ENCODE measurements around the gene HOXB5. TPM values are rescaled to one million over a fixed set of nuclear protein-coding genes. Genes with fewer than 3 reads are reported as not detected.
A peak's percentile ranks its signal among the peaks of the same experiment; 100 is the strongest.

Gene HOXB5
- total RNA-seq, 2 donors from 2014 or later, result 11.0 to 22.7 TPM

DNA sequence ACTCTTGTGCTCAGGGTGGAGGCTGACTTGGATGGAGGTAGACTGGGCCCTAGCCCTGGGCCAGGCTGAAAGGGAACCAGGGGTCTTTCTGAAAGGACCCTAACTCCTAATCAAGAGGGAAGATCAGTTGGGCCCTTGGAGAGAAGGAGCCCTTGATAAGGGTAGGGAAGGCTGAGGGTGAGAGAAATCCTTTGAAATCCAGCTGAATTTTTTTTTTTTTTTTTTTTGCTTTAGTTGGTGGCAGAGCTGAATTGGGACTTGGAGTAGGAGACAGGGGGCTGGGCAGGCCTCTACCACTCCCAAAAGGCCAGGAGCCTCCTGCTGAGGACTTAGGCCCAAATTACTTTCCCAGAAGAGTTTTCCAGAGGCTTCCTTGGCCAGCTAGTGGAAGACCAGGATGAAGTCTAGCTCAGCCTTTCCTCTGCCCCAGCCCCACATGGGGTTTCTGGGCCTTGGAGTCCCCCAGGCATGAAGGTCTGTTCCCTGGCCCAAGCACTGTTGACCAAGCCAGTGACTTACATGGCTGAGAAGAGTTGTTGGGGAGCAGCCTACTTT is 2.9 kb downstream of the HOXB5 start:
- intact Hi-C loops (cut with DNase I), result no loop called here
- H3K9me3 ChIP-seq, result no peaks in the 10 kb centered on the region
- H3K36me3 ChIP-seq, result peaks cover 8% of the 10 kb centered on the region
- no peaks in the 10 kb centered on the region for H3K27me3 ChIP-seq
- H3K27ac ChIP-seq, result peak overlapping the region; percentile 88
- no peak for DNase-seq
- TF ChIP-seq, protein P1, sequence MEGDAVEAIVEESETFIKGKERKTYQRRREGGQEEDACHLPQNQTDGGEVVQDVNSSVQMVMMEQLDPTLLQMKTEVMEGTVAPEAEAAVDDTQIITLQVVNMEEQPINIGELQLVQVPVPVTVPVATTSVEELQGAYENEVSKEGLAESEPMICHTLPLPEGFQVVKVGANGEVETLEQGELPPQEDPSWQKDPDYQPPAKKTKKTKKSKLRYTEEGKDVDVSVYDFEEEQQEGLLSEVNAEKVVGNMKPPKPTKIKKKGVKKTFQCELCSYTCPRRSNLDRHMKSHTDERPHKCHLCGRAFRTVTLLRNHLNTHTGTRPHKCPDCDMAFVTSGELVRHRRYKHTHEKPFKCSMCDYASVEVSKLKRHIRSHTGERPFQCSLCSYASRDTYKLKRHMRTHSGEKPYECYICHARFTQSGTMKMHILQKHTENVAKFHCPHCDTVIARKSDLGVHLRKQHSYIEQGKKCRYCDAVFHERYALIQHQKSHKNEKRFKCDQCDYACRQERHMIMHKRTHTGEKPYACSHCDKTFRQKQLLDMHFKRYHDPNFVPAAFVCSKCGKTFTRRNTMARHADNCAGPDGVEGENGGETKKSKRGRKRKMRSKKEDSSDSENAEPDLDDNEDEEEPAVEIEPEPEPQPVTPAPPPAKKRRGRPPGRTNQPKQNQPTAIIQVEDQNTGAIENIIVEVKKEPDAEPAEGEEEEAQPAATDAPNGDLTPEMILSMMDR (IDR thresholded peaks at IDR 0.05), result no peak
- H3K4me3 ChIP-seq, result peak overlapping the region; percentile 5
- H3K9ac ChIP-seq (ENCODE audit: low read depth in 2 of 2, low read length in 2 of 2), result peak overlapping the region; percentile 67 to 80
- peaks cover 4% of the 10 kb centered on the region for H3K4me1 ChIP-seq

DNA sequence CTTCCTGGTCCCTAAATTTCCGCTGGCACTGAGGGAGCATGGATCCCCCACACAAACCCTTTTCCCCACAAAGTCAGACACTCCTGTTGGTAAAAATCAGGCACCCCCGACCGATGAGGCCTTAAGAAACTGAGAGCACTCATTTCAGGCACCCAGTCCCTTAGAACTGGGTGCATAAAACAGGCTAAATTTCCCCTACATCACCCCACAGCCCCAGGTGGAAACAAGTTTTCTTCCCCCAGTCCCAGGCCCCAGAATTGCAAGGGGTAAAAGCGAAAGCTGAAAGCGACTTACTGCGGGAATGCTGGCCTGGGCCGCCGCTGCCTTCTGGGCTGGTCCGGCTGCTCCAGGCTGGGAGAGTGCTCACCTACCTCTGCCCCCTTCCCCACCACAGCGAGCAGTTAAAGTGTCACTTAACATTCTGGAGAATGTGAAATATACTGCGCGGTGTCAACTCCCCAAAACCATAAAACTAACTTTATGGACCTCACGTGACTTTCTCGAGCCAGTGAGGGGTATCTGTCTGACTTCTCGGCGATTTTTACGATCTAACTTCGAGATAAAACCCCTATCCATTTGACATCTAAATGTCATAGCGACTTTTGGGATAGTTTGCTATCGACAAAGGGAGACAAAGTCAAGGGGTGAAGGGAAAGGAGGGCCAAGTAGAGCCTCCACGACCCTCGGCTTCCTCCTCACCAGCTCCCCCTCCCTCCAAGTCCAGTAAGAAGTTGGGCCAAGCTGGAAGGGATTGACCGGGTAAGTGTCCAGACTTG is 3.6 kb downstream of the HOXB5 start, which contains the start of gene HOXB3:
Gene HOXB3, minus strand, starts transcription at position 411 of the 776 bp plus-strand sequence. CDS start 37,767 bp downstream, outside the sequence.
- H3K4me1 ChIP-seq, result peaks cover 7% of the 10 kb centered on the region
- intact Hi-C loops (cut with DNase I), result no loop called here
- TF ChIP-seq, protein P1 (IDR thresholded peaks at IDR 0.05), result no peak
- no peak for DNase-seq
- H3K4me3 ChIP-seq, result peak within 1 kb of the TSS; percentile 5
- no peaks in the 10 kb centered on the region for H3K9me3 ChIP-seq
- peak within 1 kb of the TSS; percentile 67 to 80 for H3K9ac ChIP-seq (ENCODE audit: low read depth in 2 of 2, low read length in 2 of 2)
- no peaks in the 10 kb centered on the region for H3K27me3 ChIP-seq
- peaks cover 4% of the 10 kb centered on the region for H3K36me3 ChIP-seq
- H3K27ac ChIP-seq, result peak within 1 kb of the TSS; percentile 88

DNA sequence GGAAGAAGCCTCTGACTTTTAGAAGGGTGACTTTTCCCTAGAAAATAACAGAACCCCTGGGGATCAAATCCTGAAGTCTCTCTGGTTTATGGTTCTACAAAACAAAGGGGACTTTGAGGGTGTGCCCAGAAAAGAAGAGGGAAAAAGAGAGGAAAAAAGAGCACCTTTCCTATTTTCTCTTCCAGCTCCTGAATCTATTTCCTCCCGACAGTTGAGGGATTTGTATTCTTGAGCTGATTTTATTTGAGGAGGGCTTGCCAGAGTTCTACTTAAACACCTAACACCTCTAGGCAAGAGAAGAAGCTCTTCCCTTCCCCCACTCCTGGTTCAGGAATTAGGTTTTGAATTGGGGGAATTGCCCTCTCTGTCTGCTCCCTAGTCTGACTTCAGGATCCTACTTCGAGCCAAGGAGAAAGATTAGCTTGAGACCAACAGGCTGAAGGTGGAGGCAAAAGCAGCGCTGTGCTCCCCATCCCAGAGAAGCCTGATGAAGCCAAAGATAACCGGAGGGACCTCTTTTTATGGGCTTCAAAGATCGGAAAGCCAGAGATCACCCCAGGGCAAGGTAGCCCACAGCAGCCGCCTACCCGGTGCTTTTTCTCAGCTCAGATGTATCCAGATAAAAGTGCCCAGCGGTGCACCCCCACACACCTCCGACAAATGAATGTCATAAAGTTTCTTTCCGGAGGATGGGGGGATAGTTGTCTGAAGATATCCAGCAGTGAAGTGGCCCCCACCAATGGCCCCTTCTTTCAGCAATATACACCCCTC is 4.3 kb downstream of the HOXB5 start:
- H3K27me3 ChIP-seq, result no peaks in the 10 kb centered on the region
- H3K9me3 ChIP-seq, result no peaks in the 10 kb centered on the region
- peak overlapping the region; percentile 5 for H3K4me3 ChIP-seq
- no peak for DNase-seq
- H3K27ac ChIP-seq, result peak overlapping the region; percentile 88
- intact Hi-C loops (cut with DNase I), result no loop called here
- TF ChIP-seq, protein P1 (IDR thresholded peaks at IDR 0.05), result no peak
- no peaks in the 10 kb centered on the region for H3K36me3 ChIP-seq
- H3K4me1 ChIP-seq, result peaks cover 9% of the 10 kb centered on the region
- peak overlapping the region; percentile 62 to 76 for H3K9ac ChIP-seq (ENCODE audit: low read depth in 2 of 2, low read length in 2 of 2)

DNA sequence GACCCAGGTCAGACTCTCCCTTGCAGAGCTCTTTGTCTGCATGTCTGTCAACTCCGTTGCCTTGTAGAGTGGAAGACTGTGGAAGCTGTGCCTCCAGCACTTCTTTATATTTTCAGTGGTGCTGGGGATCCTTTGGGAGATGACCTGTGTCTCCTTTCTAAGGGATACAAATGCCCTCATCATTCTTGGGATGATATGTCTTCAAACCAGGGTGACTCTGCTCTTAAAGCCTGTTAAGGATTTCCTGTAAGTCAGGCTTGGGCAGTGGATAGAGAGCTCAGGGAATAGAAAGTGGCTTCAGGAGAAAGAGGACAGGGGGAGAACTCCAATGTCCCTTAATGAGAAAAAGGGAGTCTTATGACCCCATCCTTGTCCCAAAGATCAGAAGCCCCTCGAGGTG is 5.1 kb downstream of the HOXB5 start:
- intact Hi-C loops (cut with DNase I), result no loop called here
- Histone ChIP-seq H3K9ac (ENCODE audit: low read depth in 2 of 2, low read length in 2 of 2) (peak overlapping the region; percentile 54 to 76), H3K4me1 (peaks cover 9% of the 10 kb centered on the region), H3K27ac (peak overlapping the region; percentile 88), H3K4me3 (no peak overlapping the region), H3K27me3 (no peaks in the 10 kb centered on the region), H3K36me3 (no peaks in the 10 kb centered on the region), H3K9me3 (no peaks in the 10 kb centered on the region)
- TF ChIP-seq, protein P1 (IDR thresholded peaks at IDR 0.05), result no peak
- no peak for DNase-seq

DNA sequence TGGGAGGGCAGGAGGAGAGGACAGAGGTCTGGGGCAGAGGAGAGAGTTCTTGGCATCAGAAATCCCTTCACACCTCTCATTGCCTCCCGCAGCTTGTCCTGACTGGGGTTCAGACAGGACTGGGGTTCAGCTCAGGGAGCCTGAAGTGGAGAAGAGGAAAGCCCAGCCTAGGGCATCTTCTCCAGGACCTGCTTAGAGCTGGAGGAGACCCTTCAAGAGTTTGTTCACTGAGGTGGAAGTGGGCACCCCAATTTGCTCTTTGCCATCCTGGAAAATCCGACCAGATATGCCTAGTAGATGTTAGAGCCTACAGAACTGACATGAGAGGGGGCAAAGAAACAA is 5.5 kb downstream of the HOXB5 start:
- H3K4me1 ChIP-seq, result peaks cover 9% of the 10 kb centered on the region
- peak overlapping the region; percentile 88 for H3K27ac ChIP-seq
- H3K4me3 ChIP-seq, result no peak overlapping the region
- H3K36me3 ChIP-seq, result no peaks in the 10 kb centered on the region
- no peaks in the 10 kb centered on the region for H3K27me3 ChIP-seq
- H3K9ac ChIP-seq (ENCODE audit: low read depth in 2 of 2, low read length in 2 of 2), result peak overlapping the region; percentile 54 to 76
- DNase-seq, result no peak
- H3K9me3 ChIP-seq, result no peaks in the 10 kb centered on the region
- intact Hi-C loops (cut with DNase I), result no loop called here
- TF ChIP-seq, protein P1 (IDR thresholded peaks at IDR 0.05), result no peak

All from colonic mucosa (tissue), 4 donors.